Smooth muscle cell (in vitro differentiated cells): Measurements from ENCODE around the gene SCD5. TPM values are rescaled to one million over a fixed set of nuclear protein-coding genes. Genes with fewer than 3 reads are reported as not detected.

ENCODE experiments used
- DNase-seq: peaks from one replicate; lab custom pipeline; 2025; ENCODE audit not compliant: unreplicated experiment; lab: John Stamatoyannopoulos, UW
- H2AFZ ChIP-seq: fragments of 200-600 bp; sonication (generic); 2 replicates; pipeline ENCODE4 v1.6.0; 2016; ENCODE audit warnings: antibody characterized with exemption, low read depth, mild to moderate bottlenecking
- H3F3A ChIP-seq: fragments of 200-600 bp; sonication (generic); 2 replicates; pipeline ENCODE4 v1.6.0; 2017; ENCODE audit warnings: antibody characterized with exemption, low read depth
- H3K27ac ChIP-seq: fragments of 200-600 bp; sonication (generic); 2 replicates; pipeline ENCODE4 v1.5.1; 2016; ENCODE audit warnings: low read depth, mild to moderate bottlenecking
- H3K27me3 ChIP-seq: fragments of 200-600 bp; sonication (generic); 2 replicates; pipeline ENCODE4 v1.6.1; 2016; ENCODE audit warnings: low read depth, mild to moderate bottlenecking
- H3K36me3 ChIP-seq: fragments of 200-600 bp; sonication (generic); 2 replicates; pipeline ENCODE4 v1.5.1; 2016; ENCODE audit warnings: low read depth
- H3K4me1 ChIP-seq: fragments of 200-600 bp; sonication (generic); 2 replicates; pipeline ENCODE4 v1.5.1; 2016; ENCODE audit warnings: low read depth
- H3K4me2 ChIP-seq: fragments of 200-600 bp; sonication (generic); 2 replicates; pipeline ENCODE4 v1.6.0; 2016; ENCODE audit warnings: mild to moderate bottlenecking
- H3K4me3 ChIP-seq: fragments of 200-600 bp; sonication (generic); 2 replicates; pipeline ENCODE4 v1.5.1; 2016; ENCODE audit warnings: mild to moderate bottlenecking
- H3K79me2 ChIP-seq: fragments of 200-600 bp; sonication (generic); 2 replicates; pipeline ENCODE4 v1.6.0; 2016; ENCODE audit warnings: low read depth, mild to moderate bottlenecking
- H3K9ac ChIP-seq: fragments of 200-600 bp; sonication (generic); 2 replicates; pipeline ENCODE4 v1.6.0; 2016; ENCODE audit warnings: low read depth
- H3K9me3 ChIP-seq: fragments of 200-600 bp; sonication (generic); replicated peaks from 2 replicates; pipeline ENCODE4 v1.5.1; 2016; ENCODE audit warnings: low read depth
- H4K20me1 ChIP-seq: fragments of 200-600 bp; sonication (generic); 2 replicates; pipeline ENCODE4 v1.6.0; 2016; ENCODE audit warnings: low read depth
- CTCF ChIP-seq: fragments of 200-600 bp; sonication (generic); IDR thresholded peaks from 2 replicates; pipeline ENCODE4 v1.5.1; 2017; ENCODE audit warnings: borderline replicate concordance, mild to moderate bottlenecking, antibody characterized with exemption; ENCODE audit not compliant: insufficient read depth, poor library complexity, severe bottlenecking
- WGBS: methylation state at CpG from one replicate; pipeline ENCODE4 v1.1.7; 2016; ENCODE audit warnings: low lambda C conversion rate; 5-methylcytosine and 5-hydroxymethylcytosine counted together
- polyA plus RNA-seq: library from polyadenylated mRNA; unstranded; fragments of >200 nt; fragmentation: Nextera tagmentation; extraction: Ambion mirVana; gene quantifications from 2 replicates; pipeline ENCODE4 v1.2.1, GENCODE V29; 2016
- total RNA-seq: library from RNA; depleted of rRNA; stranded (reverse); fragments of >200 nt; gene quantifications from 2 replicates; pipeline ENCODE4 v1.2.3, GENCODE V29; 2014

The SCD5 gene
- total and polyA plus RNA-seq, 2 experiments from 2014 or later, result 9.2 to 24.3 TPM

GRCh38 chr4:82753238-82753637 is 45.4 kb downstream of the SCD5 start:
- no peak overlapping the region for H3K4me3 ChIP-seq
- peak overlapping the region; percentile 62 for H3K4me2 ChIP-seq
- peak overlapping the region; percentile 83 for H3K27ac ChIP-seq
- peaks cover 32% of the 10 kb centered on the region for H3K4me1 ChIP-seq
- no peaks in the 10 kb centered on the region for H3K9me3 ChIP-seq
- no peak overlapping the region for H2AFZ ChIP-seq
- no peaks in the 10 kb centered on the region for H3K79me2 ChIP-seq
- WGBS, result 25% methylated on average over 4 of the region's 4 CpGs
- peak overlapping the region; percentile 28 for H3K9ac ChIP-seq
- H3K27me3 ChIP-seq, result no peaks in the 10 kb centered on the region
- peaks cover 39% of the 10 kb centered on the region for H3F3A ChIP-seq
- no peaks in the 10 kb centered on the region for H4K20me1 ChIP-seq
- TF ChIP-seq CTCF, result no peak
- no peaks in the 10 kb centered on the region for H3K36me3 ChIP-seq
- no peak for DNase-seq

DNA sequence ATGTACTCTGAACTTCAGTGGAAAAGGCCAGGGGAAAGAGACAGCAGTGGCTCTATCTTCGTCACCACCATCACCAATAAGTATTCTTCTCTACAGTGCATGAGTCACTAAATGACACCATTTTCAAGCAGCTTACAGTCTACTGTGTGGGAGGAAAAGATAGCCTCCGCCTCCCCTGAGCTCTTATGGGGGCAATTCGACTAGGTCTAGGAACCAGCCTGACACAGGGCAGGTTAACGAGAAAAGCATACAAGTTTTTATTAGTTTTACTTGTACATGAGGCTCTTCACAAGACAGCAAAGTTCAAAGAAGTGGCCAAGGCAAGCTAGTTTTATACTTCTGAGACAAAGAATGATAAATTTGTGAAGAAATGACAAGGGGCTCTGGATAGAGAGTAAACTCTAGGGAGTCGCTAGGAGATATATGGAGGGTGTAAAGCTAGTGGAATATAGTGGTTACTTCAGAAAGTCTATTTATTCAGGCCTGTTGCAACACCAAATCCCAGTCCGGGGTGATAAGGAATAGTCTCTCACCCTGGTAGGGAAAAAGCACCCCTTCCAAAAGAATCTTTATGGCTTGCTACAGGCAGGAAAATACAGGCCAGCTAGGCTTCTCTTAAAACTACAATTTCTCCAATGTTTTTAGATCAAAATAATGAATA is 49.7 kb downstream of the SCD5 start:
- WGBS, result 14% methylated on average over 6 of the region's 6 CpGs
- Histone ChIP-seq H3K36me3 (no peaks in the 10 kb centered on the region), H3K79me2 (no peaks in the 10 kb centered on the region), H3K4me2 (peak overlapping the region; percentile 49), H3K9ac (peak overlapping the region; percentile 40), H3K27me3 (no peaks in the 10 kb centered on the region), H3K27ac (peak overlapping the region; percentile 91), H2AFZ (no peak overlapping the region), H3K4me3 (no peak overlapping the region), H3F3A (peaks cover 48% of the 10 kb centered on the region), H4K20me1 (no peaks in the 10 kb centered on the region), H3K4me1 (peaks cover 39% of the 10 kb centered on the region), H3K9me3 (no peaks in the 10 kb centered on the region)
- no peak for DNase-seq
- no peak for TF ChIP-seq CTCF

- Histone ChIP-seq H3K4me2 (peak overlapping the region; percentile 49), H3K36me3 (no peaks in the 10 kb centered on the region), H3K4me1 (peaks cover 28% of the 10 kb centered on the region), H2AFZ (peak overlapping the region; percentile 55), H3K9me3 (no peaks in the 10 kb centered on the region), H3F3A (peaks cover 43% of the 10 kb centered on the region), H3K9ac (no peak overlapping the region), H3K27ac (peak overlapping the region; percentile 91), H3K79me2 (peaks cover 2% of the 10 kb centered on the region), H3K27me3 (no peaks in the 10 kb centered on the region), H3K4me3 (no peak overlapping the region), H4K20me1 (no peaks in the 10 kb centered on the region)
- no peak for TF ChIP-seq CTCF
- DNase-seq, result no peak
- WGBS, result 60% methylated on average over 6 of the region's 6 CpGs
Measured at GRCh38 chr4:82747686-82748575, 50.7 kb downstream of the SCD5 start.
